ENCODE measurements around the gene ZNF74. TPM values are rescaled to one million over a fixed set of nuclear protein-coding genes. Genes with fewer than 3 reads are reported as not detected.

ZNF74 gene
- polyA plus RNA-seq, 3 donors = 1.9 to 4.8 (median 1.9) TPM

- no peak overlapping the region for H3K4me2 ChIP-seq (replicated peaks; ENCODE audit: extremely low read depth, low read length, poor library complexity, severe bottlenecking)
- no peak overlapping the region for H3K27ac ChIP-seq (ENCODE audit: low read depth in 1 of 2, low read length in 2 of 2)
- TF ChIP-seq CTCF (IDR thresholded peaks at IDR 0.05) = no peak
- H3K4me1 Mint-ChIP-seq = peaks cover 24% of the 10 kb centered on the region
- H3K4me3 Mint-ChIP-seq = no peak overlapping the region
- H3K27ac Mint-ChIP-seq = peak overlapping the region in 1 of 7 donors; percentile 39
- no peak overlapping the region for H3K4me3 ChIP-seq (replicated peaks in 1 of 3; ENCODE audit: low read depth in 2 of 3, low read length in 3 of 3)
- no peak overlapping the region for H3K9ac ChIP-seq (ENCODE audit: insufficient read depth, low read length, poor library complexity, severe bottlenecking)
- peaks cover 25 to 29% of the 10 kb centered on the region in 2 donors for H3K4me1 ChIP-seq (ENCODE audit: control insufficient read depth in 1 of 2, insufficient read depth in 2 of 2, low read length in 2 of 2)
- intact Hi-C loops (cut with micrococcal nuclease) = loop anchor here (1.0 to 2.0 kb wide), 2 partner anchors 37 kb away; no protein-coding TSS in a partner anchor
- H2AFZ ChIP-seq (ENCODE audit: insufficient read depth, low read depth, low read length, poor library complexity, severe bottlenecking) = no peak overlapping the region
- H3K9me3 Mint-ChIP-seq = no peaks in the 10 kb centered on the region
- peak in 1 of 3 donors; percentile 1 for DNase-seq
- H3K36me3 ChIP-seq (replicated peaks in 1 of 2; ENCODE audit: control insufficient read depth in 1 of 2, insufficient read depth in 2 of 2, low read length in 2 of 2) = peaks cover 19 to 55% of the 10 kb centered on the region in 2 donors
- peaks cover 57 to 65% of the 10 kb centered on the region in 2 donors for H3K36me3 Mint-ChIP-seq
- H3K9me3 ChIP-seq (replicated peaks in 1 of 2; ENCODE audit: control insufficient read depth in 1 of 2, insufficient read depth in 1 of 2, low read length in 2 of 2) = no peaks in the 10 kb centered on the region
- H3K27me3 ChIP-seq (ENCODE audit: control insufficient read depth in 2 of 2, insufficient read depth in 2 of 2, low read length in 2 of 2) = no peaks in the 10 kb centered on the region
- WGBS (ENCODE audit: insufficient coverage) = 79% methylated on average over 3 of the region's 8 CpGs
- H3K79me2 ChIP-seq (ENCODE audit: insufficient read depth, low read length) = no peaks in the 10 kb centered on the region
- no peaks in the 10 kb centered on the region for H4K20me1 ChIP-seq (ENCODE audit: insufficient read depth, low read length)
- H3K27me3 Mint-ChIP-seq (ENCODE audit: low read depth in 3 of 3) = peaks cover 0 to 4% (median 0%) of the 10 kb centered on the region in 3 donors
Measured at GRCh38 chr22:20455709-20456063, 61.7 kb downstream of the ZNF74 start.

GRCh38 chr22:20456064-20456721 is 62.2 kb downstream of the ZNF74 start:
- no peak overlapping the region for H3K4me2 ChIP-seq (replicated peaks; ENCODE audit: extremely low read depth, low read length, poor library complexity, severe bottlenecking)
- Mint-ChIP-seq H3K27me3 (ENCODE audit: low read depth in 3 of 3) (peaks cover 0 to 4% (median 0%) of the 10 kb centered on the region in 3 donors), H3K36me3 (peaks cover 56 to 64% of the 10 kb centered on the region in 2 donors), H3K9me3 (no peaks in the 10 kb centered on the region), H3K4me3 (no peak overlapping the region), H3K4me1 (peaks cover 24% of the 10 kb centered on the region), H3K27ac (peak overlapping the region in 2 of 7 donors; percentile 39 to 73)
- H4K20me1 ChIP-seq (ENCODE audit: insufficient read depth, low read length) = no peaks in the 10 kb centered on the region
- WGBS (ENCODE audit: insufficient coverage) = no CpG with 5 or more reads among the region's 6 CpGs
- H3K27me3 ChIP-seq (ENCODE audit: control insufficient read depth in 2 of 2, insufficient read depth in 2 of 2, low read length in 2 of 2) = no peaks in the 10 kb centered on the region
- H3K36me3 ChIP-seq (replicated peaks in 1 of 2; ENCODE audit: control insufficient read depth in 1 of 2, insufficient read depth in 2 of 2, low read length in 2 of 2) = peaks cover 19 to 50% of the 10 kb centered on the region in 2 donors
- H3K27ac ChIP-seq (ENCODE audit: low read depth in 1 of 2, low read length in 2 of 2) = no peak overlapping the region
- H2AFZ ChIP-seq (ENCODE audit: insufficient read depth, low read depth, low read length, poor library complexity, severe bottlenecking) = no peak overlapping the region
- H3K9ac ChIP-seq (ENCODE audit: insufficient read depth, low read length, poor library complexity, severe bottlenecking) = no peak overlapping the region
- no peak overlapping the region for H3K4me3 ChIP-seq (replicated peaks in 1 of 3; ENCODE audit: low read depth in 2 of 3, low read length in 3 of 3)
- intact Hi-C loops (cut with micrococcal nuclease) = loop anchor here (1.0 to 2.0 kb wide), 2 partner anchors 37 to 38 kb away; no protein-coding TSS in a partner anchor
- peak; percentile 92 for TF ChIP-seq CTCF (IDR thresholded peaks at IDR 0.05)
- H3K4me1 ChIP-seq (ENCODE audit: control insufficient read depth in 1 of 2, insufficient read depth in 2 of 2, low read length in 2 of 2) = peaks cover 25 to 29% of the 10 kb centered on the region in 2 donors
- no peaks in the 10 kb centered on the region for H3K79me2 ChIP-seq (ENCODE audit: insufficient read depth, low read length)
- H3K9me3 ChIP-seq (replicated peaks in 1 of 2; ENCODE audit: control insufficient read depth in 1 of 2, insufficient read depth in 1 of 2, low read length in 2 of 2) = no peaks in the 10 kb centered on the region
- peak; percentile 64 to 74 (median 74) for DNase-seq
